HEK293T (cell line): ENCODE results near the gene IL1RAPL1.

Source experiments
- CTCF ChIA-PET: fragments of 350-600 bp; formaldehyde crosslinking; extraction: SDS; loops from one replicate; lab custom pipeline; 2021; ENCODE audit warnings: antibody characterized with exemption, inconsistent platforms; lab: Yijun Ruan, JAX
- POLR2A ChIA-PET: fragments of 350-600 bp; formaldehyde crosslinking; extraction: SDS; loops from one replicate; lab custom pipeline; 2020; ENCODE audit warnings: antibody characterized with exemption, inconsistent platforms; lab: Yijun Ruan, JAX
- DNase-seq: peaks from one replicate; pipeline ENCODE4 v3.0.0; 2012; ENCODE audit warnings: mixed read lengths; ENCODE audit errors: extremely low spot score
- ARNT ChIP-seq: fragments of 450-650 bp; IDR thresholded peaks from 2 replicates; pipeline ENCODE4 v1.6.1; 2017; ENCODE audit warnings: mild to moderate bottlenecking
- BHLHE40 ChIP-seq: fragments of 450-650 bp; IDR thresholded peaks from 2 replicates; pipeline ENCODE4 v1.6.1; 2016; ENCODE audit warnings: mild to moderate bottlenecking, moderate library complexity, borderline replicate concordance
- CTBP1 ChIP-seq: fragments of 450-650 bp; IDR thresholded peaks from 2 replicates; pipeline ENCODE4 v1.6.1; 2016; ENCODE audit warnings: borderline replicate concordance
- ELF4 ChIP-seq: fragments of 450-650 bp; IDR thresholded peaks from 2 replicates; pipeline ENCODE4 v1.6.1; 2017; ENCODE audit warnings: antibody characterized with exemption
- FOXA1 ChIP-seq: fragments of 450-650 bp; IDR thresholded peaks from 2 replicates; pipeline ENCODE4 v1.6.1; 2016; ENCODE audit warnings: mild to moderate bottlenecking
- FOXK2 ChIP-seq: fragments of 450-650 bp; IDR thresholded peaks from 2 replicates; pipeline ENCODE4 v1.6.1; 2016; ENCODE audit warnings: mild to moderate bottlenecking
- FOXM1 ChIP-seq: fragments of 450-650 bp; IDR thresholded peaks from 2 replicates; pipeline ENCODE4 v1.6.1; 2017; ENCODE audit warnings: mild to moderate bottlenecking, borderline replicate concordance
- HDGF ChIP-seq: fragments of 450-650 bp; IDR thresholded peaks from 2 replicates; pipeline ENCODE4 v1.6.1; 2017; ENCODE audit warnings: antibody characterized with exemption, borderline replicate concordance
- L3MBTL2 ChIP-seq: fragments of 450-650 bp; conservative IDR thresholded peaks from 2 replicates; pipeline ENCODE4 v1.6.1; 2016; ENCODE audit warnings: mild to moderate bottlenecking
- LEF1 ChIP-seq: fragments of 450-650 bp; IDR thresholded peaks from 2 replicates; pipeline ENCODE4 v1.6.1; 2017; ENCODE audit warnings: mild to moderate bottlenecking, borderline replicate concordance
- NFRKB ChIP-seq: fragments of 450-650 bp; IDR thresholded peaks from 2 replicates; pipeline ENCODE4 v1.6.1; 2016; ENCODE audit warnings: mild to moderate bottlenecking, moderate library complexity
- PKNOX1 ChIP-seq: fragments of 450-650 bp; IDR thresholded peaks from 2 replicates; pipeline ENCODE4 v1.6.1; 2016
- SP1 ChIP-seq: fragments of 450-650 bp; IDR thresholded peaks from 2 replicates; pipeline ENCODE4 v1.6.1; 2017
- SUZ12 ChIP-seq: fragments of 450-650 bp; IDR thresholded peaks from 2 replicates; pipeline ENCODE4 v1.6.1; 2016; ENCODE audit warnings: mild to moderate bottlenecking
- TARDBP ChIP-seq: fragments of 450-650 bp; IDR thresholded peaks from 2 replicates; pipeline ENCODE4 v1.6.1; 2016
- ZNF384 ChIP-seq: fragments of 450-650 bp; IDR thresholded peaks from 2 replicates; pipeline ENCODE4 v1.6.1; 2016

Gene IL1RAPL1

GRCh38 chrX:28889591-28890090 lies 302.4 kb downstream of the IL1RAPL1 start:
- DNase-seq, result no peak
- ChIA-PET POLR2A (no interaction called here), CTCF (no interaction called here)
- TF ChIP-seq SUZ12, result no peak
- no peak for TF ChIP-seq CTBP1
- TF ChIP-seq FOXK2, result no peak
- no peak for TF ChIP-seq PKNOX1
- no peak for TF ChIP-seq FOXA1
- TF ChIP-seq ZNF384, result no peak
- TF ChIP-seq NFRKB, result no peak
- no peak for TF ChIP-seq ELF4
- TF ChIP-seq BHLHE40, result no peak
- no peak for TF ChIP-seq FOXM1
- no peak for TF ChIP-seq L3MBTL2
- no peak for TF ChIP-seq TARDBP
- TF ChIP-seq ARNT, result no peak
- TF ChIP-seq LEF1, result no peak
- TF ChIP-seq SP1, result no peak

- ChIA-PET CTCF (no interaction called here), POLR2A (no interaction called here)
- TF ChIP-seq HDGF (no peak), SUZ12 (no peak), FOXA1 (no peak), FOXK2 (no peak), NFRKB (no peak), BHLHE40 (no peak), CTBP1 (no peak), ZNF384 (no peak), LEF1 (no peak), SP1 (no peak), L3MBTL2 (no peak), FOXM1 (no peak), PKNOX1 (no peak), ELF4 (no peak), TARDBP (no peak), ARNT (no peak)
- no peak for DNase-seq
These were observed 314.4 kb downstream of the IL1RAPL1 start for GRCh38 chrX:28901637-28902036.

- CTCF ChIA-PET, result no interaction called here
- no peak for DNase-seq
- no peak for TF ChIP-seq SP1
- TF ChIP-seq HDGF, result no peak
- no peak for TF ChIP-seq FOXM1
- TF ChIP-seq L3MBTL2, result no peak
- TF ChIP-seq PKNOX1, result no peak
- no peak for TF ChIP-seq BHLHE40
- TF ChIP-seq CTBP1, result no peak
- TF ChIP-seq ZNF384, result no peak
- no peak for TF ChIP-seq LEF1
- TF ChIP-seq TARDBP, result no peak
- no peak for TF ChIP-seq ELF4
- no peak for TF ChIP-seq FOXK2
- no peak for TF ChIP-seq ARNT
- TF ChIP-seq FOXA1, result no peak
- TF ChIP-seq SUZ12, result no peak
- TF ChIP-seq NFRKB, result no peak
- POLR2A ChIA-PET, result no interaction called here
These were observed 323.2 kb downstream of the IL1RAPL1 start for GRCh38 chrX:28910487-28910886.

- CTCF ChIA-PET, result no interaction called here
- DNase-seq, result peak; percentile 8
- POLR2A ChIA-PET, result no interaction called here
- TF ChIP-seq SP1 (no peak), CTBP1 (no peak), FOXM1 (no peak), ARNT (no peak), SUZ12 (no peak)
These were observed 333.1 kb downstream of the IL1RAPL1 start for GRCh38 chrX:28920153-28920943.

GRCh38 chrX:28922106-28922505 lies 334.9 kb downstream of the IL1RAPL1 start:
- ChIA-PET POLR2A (no interaction called here), CTCF (no interaction called here)
- TF ChIP-seq FOXK2 (no peak), ELF4 (no peak), ZNF384 (no peak), TARDBP (no peak), NFRKB (no peak), CTBP1 (no peak), L3MBTL2 (no peak), BHLHE40 (no peak)
- DNase-seq, result no peak

GRCh38 chrX:28946846-28947245 lies 359.6 kb downstream of the IL1RAPL1 start:
- DNase-seq, result no peak
- TF ChIP-seq BHLHE40 (no peak), FOXK2 (no peak), ELF4 (no peak), CTBP1 (no peak), NFRKB (no peak), FOXA1 (no peak)
- CTCF ChIA-PET, result no interaction called here
- POLR2A ChIA-PET, result no interaction called here
